Posterior vena cava (tissue), 2 donors: ENCODE measurements around the gene RASL10B. TPM values are rescaled to one million over a fixed set of nuclear protein-coding genes. Genes with fewer than 3 reads are reported as not detected.
"Not testable (repeated sequence)": the region's sequence is repeated elsewhere in the genome, so short reads cannot be mapped to it uniquely, and the experiment has no call there.

Source experiments
- DNase-seq: peaks from one replicate; pipeline ENCODE4 v3.0.0-alpha.2; 2020; ENCODE audit warnings: low spot score
- intact Hi-C, 2 donors: fragments of 100-400 bp; cut with DNase I; formaldehyde crosslinking; loops; one replicate each; pipeline versions ENCODE4 v1.14.1 to v1.14.2; 2022 to 2023
- long read RNA-seq, 2 donors: library from polyadenylated mRNA; unstranded; transcript quantifications; one replicate each; pipeline ENCODE4 v2.0.0, GENCODE V29; 2020 to 2021
- total RNA-seq, 2 donors: library from RNA; stranded (reverse); fragmentation: NEBNext Ultra II Directional; extraction: Animal tissue kit (Norgen Biotek cat#: 25700); gene quantifications; one replicate each; pipeline ENCODE4 v1.2.1, GENCODE V29; 2021
- donor health status: DM: yes; HTN: yes; CAD: no.
- donor health status: DM: yes; HTN: yes; CAD: no.

Gene RASL10B
- total RNA-seq = 1 to 10 TPM; 1.1 to 2.3 TPM
- long read RNA-seq, donor 1, partial matches to known transcripts = 0 of 2 reads
- long read RNA-seq, donor 1, other reads (novel, unspliced or antisense) = 1 of 2 reads
- long read RNA-seq, donor 2, partial matches to known transcripts = 0 of 2 reads
- long read RNA-seq, donor 2, other reads (novel, unspliced or antisense) = 2 of 2 reads

GRCh38 chr17:35731239-35731916 is at the start of gene RASL10B:
Gene RASL10B, plus strand, starts transcription at chr17:35731639. Its CDS starts 3,546 bp downstream, at chr17:35735185.
- intact Hi-C loops = no loop called here
- DNase-seq = peak; percentile 86

GRCh38 chr17:35683591-35683990 is 47.8 kb upstream of the RASL10B start:
- intact Hi-C loops = no loop called here
- no peak for DNase-seq

DNA sequence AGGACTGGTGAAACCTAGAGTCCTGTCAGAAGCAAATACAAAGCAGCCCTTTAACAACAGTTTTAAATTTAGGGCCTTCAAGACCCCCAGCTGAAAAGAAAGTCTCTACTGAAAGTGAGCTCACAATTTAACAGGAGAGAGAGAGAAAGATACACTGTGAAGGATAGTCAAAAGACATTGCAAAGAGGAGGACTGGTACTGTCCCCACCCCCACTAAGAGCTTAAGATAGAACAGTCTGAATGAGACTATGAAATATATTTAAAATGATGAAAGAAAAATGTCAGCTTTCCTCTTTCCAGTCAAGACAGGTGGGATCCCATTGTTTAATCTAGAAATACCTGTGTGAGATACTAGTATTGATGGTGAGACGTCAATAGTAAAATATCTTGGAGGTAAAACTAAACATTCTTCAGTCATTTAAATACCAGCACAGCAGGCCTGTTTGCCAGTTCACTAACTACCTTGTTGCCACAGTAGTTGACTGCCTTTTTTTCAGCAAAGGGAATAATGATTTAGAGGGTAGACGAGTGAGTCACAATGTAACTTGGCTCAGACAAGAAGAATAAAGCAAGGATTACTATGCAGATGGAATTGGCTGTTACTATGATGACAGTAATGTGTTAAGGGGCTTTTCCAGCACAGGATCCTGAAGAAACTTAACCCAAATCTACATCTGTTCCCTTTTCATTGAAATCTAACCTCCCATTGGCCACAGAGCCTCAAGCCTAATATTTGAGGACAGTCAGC is 47.2 kb upstream of the RASL10B start:
- DNase-seq = no peak
- intact Hi-C loops = no loop called here

GRCh38 chr17:35692512-35693210 is 38.8 kb upstream of the RASL10B start:
- intact Hi-C loops = no loop called here

DNA sequence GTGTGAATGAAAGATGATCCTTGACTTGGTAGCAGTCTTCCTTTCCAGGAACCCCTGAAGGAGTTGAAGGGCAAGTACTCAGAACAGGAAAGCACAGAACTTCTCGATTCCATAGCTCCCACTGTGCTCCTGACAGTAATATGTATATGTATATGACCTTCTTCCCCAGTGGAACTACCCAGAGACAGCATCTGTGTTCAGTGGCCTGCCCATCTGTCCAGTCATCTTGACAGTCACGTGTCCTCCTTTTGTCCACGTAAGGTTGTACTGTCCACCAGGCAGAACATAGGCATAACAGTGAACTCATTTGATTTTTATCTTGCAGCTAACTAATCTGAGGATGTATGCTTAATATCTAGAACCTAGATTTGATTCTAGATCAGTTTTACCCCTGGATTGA is 37.8 kb upstream of the RASL10B start:
- DNase-seq = no peak
- intact Hi-C loops = no loop called here

More at GRCh38 chr17:35692512-35693210, 38.8 kb upstream of the RASL10B start:
- DNase-seq = no peak

- DNase-seq = no peak
- intact Hi-C loops = no loop called here
These were observed 36.5 kb upstream of the RASL10B start for GRCh38 chr17:35694906-35695305.

GRCh38 chr17:35695613-35696012 is 35.8 kb upstream of the RASL10B start:
- intact Hi-C loops = no loop called here
- no peak for DNase-seq

- intact Hi-C loops = no loop called here
- no peak for DNase-seq
These were observed 32.6 kb upstream of the RASL10B start for GRCh38 chr17:35698800-35699199.

DNA sequence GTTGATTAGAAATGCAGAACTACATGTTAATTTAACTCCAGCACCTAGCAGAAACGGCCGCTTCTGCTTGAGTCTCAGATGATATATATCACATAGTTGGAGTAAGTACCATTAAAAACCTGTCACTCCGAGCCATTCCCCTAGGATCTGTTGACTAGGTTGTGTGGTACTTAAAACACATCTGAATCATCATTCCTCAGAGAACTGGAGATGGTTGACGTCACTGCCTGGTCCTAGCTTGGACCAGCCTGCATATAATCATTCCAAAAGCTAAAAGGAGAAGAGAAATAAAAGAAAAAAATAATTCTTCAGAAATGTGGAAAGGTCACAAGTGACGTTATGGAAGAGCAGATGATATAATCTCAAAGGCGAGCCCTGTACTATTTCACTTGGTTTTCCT is 31.3 kb upstream of the RASL10B start:
- DNase-seq = no peak
- intact Hi-C loops = no loop called here

GRCh38 chr17:35701491-35701890 is 29.9 kb upstream of the RASL10B start:
- intact Hi-C loops = no loop called here
- no peak for DNase-seq

- intact Hi-C loops, DNase-seq: not testable (repeated sequence)
These were observed 28.1 kb upstream of the RASL10B start for GRCh38 chr17:35703308-35703707.

GRCh38 chr17:35705230-35705629 is 26.2 kb upstream of the RASL10B start:
- intact Hi-C loops = no loop called here
- no peak for DNase-seq

DNA sequence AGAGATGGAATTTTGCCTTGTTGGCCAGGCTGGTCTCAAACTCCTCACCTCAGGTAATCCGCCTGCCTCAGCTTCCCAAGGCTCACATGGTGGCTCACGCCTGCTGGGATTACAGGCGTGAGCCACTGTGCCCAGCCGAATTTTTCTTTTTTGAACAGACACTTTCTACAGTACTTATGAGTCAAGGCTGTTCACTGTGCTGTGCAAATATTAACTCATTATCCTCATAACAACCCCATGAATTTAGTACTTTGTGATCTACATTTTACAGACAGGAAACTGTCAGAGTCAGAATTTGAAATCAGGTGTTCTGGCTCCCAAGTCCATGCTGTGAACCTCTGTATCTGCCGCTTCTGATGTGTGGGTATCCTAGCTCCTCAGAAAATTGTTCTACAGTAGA is 25.7 kb upstream of the RASL10B start:
- intact Hi-C loops = no loop called here
- no peak for DNase-seq

GRCh38 chr17:35708149-35708548 is 23.3 kb upstream of the RASL10B start:
- intact Hi-C loops = no loop called here
- no peak for DNase-seq

DNA sequence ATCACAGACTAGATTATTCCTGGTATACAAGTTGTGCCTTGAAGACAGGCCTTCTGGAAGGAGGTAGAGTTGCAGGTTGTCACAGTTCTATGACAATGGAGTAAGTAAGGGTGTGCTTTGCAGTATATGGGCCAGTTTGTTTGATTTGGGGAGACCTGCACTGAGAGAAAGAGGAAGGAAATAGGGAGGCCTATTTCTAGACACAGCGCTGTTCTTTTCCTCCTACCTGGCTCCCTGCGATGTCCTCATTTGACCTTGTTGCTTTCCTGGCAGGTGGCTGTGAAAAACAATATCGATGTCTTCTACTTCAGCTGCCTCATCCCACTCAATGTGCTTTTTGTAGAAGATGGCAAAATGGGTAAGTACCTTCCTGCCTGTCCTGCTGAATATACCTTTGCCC is 22.5 kb upstream of the RASL10B start:
- DNase-seq = no peak
- intact Hi-C loops = no loop called here

DNA sequence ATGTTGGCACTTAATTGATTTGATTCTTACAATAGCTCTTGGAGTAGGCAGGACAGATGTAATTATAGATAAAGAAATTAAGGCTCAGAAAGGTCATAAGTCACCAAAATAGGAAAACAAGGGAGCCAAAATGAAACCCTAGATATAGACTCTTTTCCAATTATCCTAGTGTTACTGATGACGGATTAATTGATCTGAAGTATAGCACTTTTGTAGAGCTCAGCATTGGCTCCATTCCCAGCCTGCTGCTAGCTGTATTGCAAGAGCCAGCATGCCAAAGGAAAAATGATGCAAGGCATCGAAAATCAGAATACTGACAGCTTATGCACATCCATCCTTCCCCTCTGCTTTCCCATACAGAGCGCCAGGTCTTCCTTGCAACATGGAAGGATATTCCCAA is 21.6 kb upstream of the RASL10B start:
- no peak for DNase-seq
- intact Hi-C loops = no loop called here

DNA sequence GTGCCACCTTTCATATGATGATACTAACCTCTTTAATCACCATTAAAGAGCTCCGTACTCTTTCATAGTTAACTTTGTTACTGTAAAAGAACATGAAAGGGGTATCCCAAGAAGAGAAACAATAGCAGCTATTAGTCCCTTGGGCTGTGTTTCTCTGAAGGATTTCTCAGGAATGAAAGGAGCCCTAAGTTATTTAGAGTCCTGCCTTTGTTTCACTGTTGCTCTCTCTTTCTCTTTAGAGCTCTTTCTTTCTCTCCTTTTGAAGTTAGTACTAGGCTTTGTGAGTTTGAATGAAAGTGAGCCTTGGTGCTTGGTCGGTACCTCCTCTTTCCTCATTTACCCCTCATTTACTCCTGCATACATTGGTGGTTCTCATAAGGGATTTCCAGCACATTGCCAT is 20.5 kb upstream of the RASL10B start:
- intact Hi-C loops = no loop called here
- DNase-seq = no peak

DNA sequence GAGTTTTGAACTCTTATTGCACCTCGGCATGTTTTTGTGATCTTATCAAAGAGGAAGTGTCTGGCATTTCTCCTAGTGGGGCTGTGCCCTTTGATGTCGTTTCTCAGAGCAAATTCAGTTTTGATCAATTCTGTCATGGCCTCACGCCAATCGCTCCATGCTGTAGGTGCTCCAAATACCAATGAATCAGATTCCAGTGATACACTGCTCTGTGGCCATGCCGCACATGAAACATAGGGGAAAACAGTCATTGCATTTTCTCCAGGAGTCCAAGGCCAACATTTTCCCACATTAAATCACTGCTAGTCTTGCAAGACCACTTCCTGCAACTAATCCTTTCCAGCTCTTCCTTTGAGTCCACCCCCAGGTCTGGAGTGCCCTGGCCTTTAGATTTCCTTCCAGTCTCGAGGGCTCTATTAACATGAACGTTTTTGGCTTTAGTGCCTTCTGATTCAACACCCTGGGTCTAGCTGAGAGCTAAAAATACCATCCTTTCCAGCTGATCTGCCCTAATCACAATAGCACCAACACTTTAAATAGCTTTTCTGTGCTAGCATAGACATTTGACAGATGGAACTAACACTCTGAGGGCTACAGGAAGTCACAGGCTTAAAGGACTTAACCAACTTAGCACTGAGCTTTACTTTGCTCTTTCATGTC is 18.2 kb upstream of the RASL10B start:
- no peak for DNase-seq
- intact Hi-C loops = no loop called here

DNA sequence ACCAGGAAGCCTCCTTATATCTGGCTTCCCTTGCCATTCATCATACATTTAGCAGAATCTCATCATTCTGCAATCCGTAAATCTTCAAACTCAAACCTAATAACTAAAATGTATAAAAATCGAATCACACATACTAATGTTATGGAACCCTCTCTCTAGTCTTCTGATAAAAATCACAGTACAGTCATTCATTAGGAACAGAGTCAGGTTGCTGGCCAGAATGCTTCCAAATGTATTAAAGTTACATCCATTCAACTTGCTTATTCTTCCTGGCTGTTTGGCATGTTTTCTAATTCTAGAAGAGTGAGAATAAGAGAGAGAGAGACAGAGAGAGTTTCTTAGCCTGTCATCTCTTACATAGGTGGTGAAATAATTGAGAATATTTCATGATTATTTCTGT is 16.5 kb upstream of the RASL10B start:
- no peak for DNase-seq
- intact Hi-C loops = no loop called here

GRCh38 chr17:35715416-35715815 is 16.0 kb upstream of the RASL10B start:
- DNase-seq = no peak
- intact Hi-C loops = no loop called here
